ENCODE data around the gene UGT1A5.

Gene UGT1A5

DNA sequence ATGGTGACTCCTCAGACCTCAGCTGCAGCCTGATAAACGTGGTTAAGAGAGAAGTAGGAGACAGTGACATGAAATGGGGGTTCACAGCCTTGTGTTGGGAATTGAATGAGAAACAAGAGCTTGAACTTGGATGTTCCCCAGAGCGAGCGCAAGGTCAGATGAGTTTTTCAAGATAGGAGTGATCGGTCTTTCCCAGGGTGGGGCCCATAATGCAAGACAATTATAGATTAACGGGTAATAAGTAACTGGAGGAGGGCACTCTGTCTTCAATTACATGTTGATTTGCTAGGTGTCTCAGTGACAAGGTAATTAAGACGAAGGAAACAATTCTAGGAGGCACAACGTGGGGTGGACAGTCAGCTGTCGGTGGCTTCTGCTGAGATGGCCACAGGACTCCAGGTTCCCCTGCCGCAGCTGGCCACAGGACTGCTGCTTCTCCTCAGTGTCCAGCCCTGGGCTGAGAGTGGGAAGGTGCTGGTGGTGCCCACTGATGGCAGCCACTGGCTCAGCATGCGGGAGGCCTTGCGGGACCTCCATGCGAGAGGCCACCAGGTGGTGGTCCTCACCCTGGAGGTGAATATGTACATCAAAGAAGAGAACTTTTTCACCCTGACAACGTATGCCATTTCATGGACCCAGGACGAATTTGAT lies at the start of gene UGT1A5:
Gene UGT1A5 (plus strand): TSS at position 297 of the 651 bp plus-strand sequence. CDS start 85 bp downstream, at position 382.
- no peak for DNase-seq

- DNase-seq: no peak
Observed at GRCh38 chr2:233663911-233664310, 48.8 kb upstream of the UGT1A5 start.

GRCh38 chr2:233668605-233669260 lies 44.0 kb upstream of the UGT1A5 start:
- DNase-seq: no peak

DNA sequence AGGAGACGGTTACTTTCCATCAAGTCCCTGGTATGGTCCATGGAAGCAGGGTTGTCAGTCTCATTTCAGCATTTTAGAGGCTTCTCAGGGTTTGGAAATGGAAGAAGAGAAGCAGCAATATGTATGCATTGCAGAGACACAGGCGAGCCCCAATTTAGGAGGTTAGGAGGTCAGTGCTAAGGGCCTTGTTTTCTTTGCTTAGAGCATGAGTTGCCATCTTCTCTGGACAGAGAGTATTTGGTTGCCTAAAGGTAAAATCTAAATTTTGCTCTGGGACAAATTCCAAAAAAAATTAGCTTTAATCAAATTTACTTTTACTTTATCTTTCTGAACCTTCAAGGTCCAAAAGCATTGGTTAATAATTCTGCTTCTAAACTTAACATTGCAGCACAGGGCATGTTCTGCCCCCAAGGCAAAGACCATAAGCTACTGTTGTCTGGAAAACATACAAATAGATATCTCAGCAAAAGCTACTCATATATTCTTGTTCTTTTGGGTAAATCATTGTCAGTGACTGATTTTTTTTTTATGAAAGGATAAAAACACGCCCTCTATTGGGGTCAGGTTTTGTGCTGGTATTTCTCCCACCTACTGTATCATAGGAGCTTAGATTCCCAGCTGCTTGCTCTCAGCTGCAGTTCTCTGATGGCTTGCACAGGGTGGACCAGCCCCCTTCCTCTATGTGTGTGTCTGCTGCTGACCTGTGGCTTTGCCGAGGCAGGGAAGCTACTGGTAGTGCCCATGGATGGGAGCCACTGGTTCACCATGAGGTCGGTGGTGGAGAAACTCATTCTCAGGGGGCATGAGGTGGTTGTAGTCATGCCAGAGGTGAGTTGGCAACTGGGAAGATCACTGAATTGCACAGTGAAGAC lies 41.2 kb upstream of the UGT1A5 start, which contains the start of gene UGT1A9:
Gene UGT1A9 (plus strand): TSS at position 609 of the 872 bp plus-strand sequence. CDS start 37 bp downstream, at position 646.
- no peak for DNase-seq

GRCh38 chr2:233672886-233673285 lies 39.8 kb upstream of the UGT1A5 start:
- DNase-seq: no peak

- DNase-seq: no peak
Observed at GRCh38 chr2:233673896-233674295, 38.8 kb upstream of the UGT1A5 start.

DNA sequence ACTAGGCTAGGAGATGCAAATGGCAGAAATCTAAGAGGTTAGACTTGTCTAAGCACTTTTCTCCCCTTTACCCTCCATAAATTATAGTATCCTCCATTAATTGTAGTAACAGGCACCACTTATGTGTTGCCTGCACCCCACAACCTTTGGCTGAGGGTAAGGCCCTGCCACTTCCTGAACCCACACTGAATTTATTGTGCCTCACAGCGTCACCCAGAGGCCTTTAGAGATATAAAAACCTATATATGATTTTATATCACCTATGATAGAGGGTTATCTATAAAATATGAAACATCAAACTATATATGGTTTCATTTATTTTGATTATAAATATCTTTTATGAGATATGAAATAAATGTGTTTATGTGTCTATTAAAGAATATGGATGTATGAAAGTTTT lies 38.4 kb upstream of the UGT1A5 start:
- DNase-seq: no peak

DNA sequence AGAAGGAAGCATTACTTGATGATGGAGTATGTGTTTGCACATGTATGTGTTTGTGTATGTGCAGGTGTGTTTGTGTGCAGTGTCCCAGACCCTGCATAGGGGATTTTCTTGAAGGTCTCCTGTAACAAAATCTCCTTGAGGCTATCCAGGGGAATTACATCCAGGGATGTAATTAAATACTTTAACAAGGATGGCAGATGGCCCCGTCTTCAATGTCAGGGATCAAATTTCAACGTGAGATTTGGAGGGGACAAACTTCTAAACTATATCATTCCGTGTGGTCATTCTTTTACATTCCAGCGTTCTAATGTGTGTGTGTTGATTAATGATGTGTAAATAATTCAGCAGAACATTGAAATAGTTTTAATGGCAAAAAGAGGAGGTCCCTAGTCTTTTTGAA lies 37.7 kb upstream of the UGT1A5 start:
- DNase-seq: no peak

GRCh38 chr2:233676046-233676445 lies 36.7 kb upstream of the UGT1A5 start:
- no peak for DNase-seq

DNA sequence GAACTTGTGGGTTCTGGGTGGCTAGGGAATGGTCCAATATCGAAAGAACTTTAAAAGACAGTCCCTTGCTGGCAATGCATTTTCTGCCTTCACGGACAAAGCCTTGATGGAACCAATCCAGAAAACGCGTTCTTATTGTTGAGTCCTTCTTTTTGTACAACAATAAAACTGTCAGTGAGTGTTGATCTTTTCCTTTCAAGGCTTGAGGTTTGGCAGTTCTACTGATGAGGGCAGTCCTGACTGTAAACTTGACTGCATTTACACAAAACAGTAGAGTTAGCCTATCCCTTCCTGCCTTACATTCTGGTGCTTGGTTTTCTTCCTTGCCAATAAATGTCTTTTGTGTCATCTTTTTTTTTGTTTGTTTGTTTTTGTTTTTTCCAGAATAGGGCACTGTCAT lies 33.5 kb upstream of the UGT1A5 start:
- DNase-seq: no peak

GRCh38 chr2:233680361-233681045 lies 32.2 kb upstream of the UGT1A5 start:
- no peak for DNase-seq

- DNase-seq: no peak
Observed at GRCh38 chr2:233681521-233682099, 31.1 kb upstream of the UGT1A5 start, which contains the start of gene UGT1A7. TSS of gene UGT1A7 (plus strand) at chr2:233681901. CDS start at chr2:233681938, 37 bp downstream.

DNA sequence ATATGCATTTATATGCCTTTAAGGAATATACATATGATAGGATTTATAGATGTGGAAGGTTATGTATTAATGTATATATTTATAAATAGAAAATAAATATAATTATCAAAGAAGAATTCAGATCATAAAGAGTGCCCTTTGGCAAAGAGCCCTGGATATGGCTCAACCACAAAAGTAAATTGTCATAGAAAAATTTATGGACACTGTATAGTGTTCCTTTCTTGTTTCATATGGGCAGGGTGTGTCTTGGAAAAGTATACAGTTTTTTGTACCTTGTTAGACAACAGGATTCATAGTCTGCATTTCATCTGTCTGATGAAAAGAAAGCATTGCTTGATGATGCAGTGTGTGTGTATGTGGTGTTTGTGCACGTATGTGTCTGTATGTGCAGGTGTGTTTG lies 28.1 kb upstream of the UGT1A5 start:
- DNase-seq: no peak

GRCh38 chr2:233686928-233687327 lies 25.8 kb upstream of the UGT1A5 start:
- DNase-seq: no peak

DNA sequence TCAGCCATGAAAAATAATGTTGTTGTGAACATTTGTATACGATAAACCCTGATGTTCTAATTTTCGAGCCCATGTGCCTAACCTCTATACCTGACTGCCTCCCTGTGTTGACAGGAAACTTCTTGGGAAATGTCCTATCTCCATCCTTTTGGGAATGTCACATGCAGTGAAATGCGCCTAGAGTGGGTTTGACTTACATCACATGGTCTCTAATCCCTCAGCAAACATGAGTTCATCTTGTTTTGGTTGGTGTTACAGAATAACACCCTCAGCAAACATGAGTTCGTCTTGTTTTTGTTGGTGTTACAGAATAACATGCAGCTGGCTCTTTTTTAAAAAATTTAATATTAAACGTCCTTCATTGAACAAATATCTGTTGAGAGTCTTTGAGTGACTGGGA lies 24.4 kb upstream of the UGT1A5 start:
- no peak for DNase-seq

- DNase-seq: no peak
Observed at GRCh38 chr2:233689031-233689430, 23.7 kb upstream of the UGT1A5 start.

DNA sequence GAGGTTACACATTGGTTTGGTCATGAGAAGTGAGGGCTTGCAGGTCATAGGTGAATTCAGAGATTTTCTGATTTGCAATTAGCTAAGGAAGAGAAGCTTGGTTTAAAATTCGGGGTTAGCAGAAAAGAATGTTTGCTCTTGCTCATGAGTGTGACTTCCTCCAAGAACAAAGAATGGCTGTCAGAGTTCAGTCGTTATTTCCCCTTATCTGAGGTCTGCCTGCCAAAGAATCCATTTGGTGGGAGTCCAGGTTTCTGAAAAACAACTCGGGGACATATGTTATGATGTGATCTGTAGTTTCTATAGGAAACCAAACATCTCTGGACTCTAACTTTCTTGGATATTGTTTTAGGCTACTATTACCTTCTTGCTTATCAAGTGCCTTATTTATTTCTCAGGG lies 23.2 kb upstream of the UGT1A5 start:
- DNase-seq: no peak

GRCh38 chr2:233690444-233690843 lies 22.3 kb upstream of the UGT1A5 start:
- no peak for DNase-seq

DNA sequence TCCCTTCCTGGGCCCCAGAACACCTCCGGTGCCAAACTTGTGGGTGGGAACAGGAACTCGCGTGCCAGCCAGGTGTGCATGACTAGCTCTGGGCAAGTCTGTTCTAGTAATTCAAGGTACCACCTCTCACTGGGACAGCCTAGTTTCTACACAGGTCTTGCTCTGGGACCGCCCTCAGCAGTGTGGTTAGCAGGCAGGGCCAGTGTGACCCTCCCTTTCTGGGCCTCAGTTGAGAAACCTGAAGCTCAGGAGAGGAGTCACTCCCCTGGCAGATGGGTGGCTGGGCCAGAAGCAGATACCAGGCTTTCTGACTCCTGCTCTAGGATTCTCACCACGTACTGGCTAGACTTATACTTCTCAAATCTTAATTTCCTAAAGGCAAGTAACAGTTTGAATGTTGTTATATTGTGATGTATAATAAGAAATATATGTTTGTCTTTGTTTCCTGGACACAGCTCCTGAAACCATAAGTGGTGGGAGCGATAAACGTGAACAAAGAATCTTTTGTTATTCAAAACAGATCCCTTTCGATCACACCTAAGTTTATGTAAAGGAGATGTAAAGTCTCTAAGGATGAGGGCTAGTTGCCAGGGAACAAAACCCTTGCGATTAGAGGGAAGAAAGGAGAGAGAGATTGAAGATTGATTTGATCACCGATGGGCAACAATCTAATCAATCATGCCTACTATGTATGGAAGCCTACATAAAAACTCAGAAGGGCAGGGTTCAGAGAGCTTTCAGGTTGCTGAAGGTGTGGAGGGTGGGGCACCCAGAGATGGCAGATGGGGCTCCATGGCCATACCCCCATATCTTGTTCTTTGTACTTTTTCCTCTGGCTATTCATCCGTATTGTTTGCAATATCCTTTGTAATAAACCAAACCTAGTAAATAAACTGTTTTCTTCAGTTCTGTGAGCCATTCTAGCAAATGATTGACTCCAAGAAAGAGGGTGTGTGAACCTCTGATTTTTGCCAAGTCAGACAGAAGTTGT lies 21.0 kb upstream of the UGT1A5 start:
- DNase-seq: no peak

DNA sequence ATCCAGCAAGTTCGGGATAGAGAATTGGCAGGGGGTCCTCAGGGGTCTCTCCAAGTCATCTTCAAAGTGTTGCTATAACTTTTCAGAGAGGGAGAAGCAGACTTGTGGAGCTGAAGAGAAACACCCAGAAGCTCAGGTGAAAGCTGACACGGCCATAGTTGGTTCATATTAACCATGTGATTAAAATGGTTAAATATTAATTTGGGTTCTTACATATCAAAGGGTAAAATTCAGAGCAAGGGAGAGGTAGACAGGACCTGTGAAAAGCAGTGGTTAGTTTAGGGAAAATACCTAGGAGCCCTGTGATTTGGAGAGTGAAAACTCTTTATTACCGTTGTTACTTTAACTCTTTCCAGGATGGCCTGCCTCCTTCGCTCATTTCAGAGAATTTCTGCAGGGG lies 20.1 kb upstream of the UGT1A5 start, which contains the start of gene UGT1A6:
Gene UGT1A6 (plus strand): TSS at position 243 of the 400 bp plus-strand sequence. CDS start 115 bp downstream, at position 358.
- DNase-seq: no peak

DNA sequence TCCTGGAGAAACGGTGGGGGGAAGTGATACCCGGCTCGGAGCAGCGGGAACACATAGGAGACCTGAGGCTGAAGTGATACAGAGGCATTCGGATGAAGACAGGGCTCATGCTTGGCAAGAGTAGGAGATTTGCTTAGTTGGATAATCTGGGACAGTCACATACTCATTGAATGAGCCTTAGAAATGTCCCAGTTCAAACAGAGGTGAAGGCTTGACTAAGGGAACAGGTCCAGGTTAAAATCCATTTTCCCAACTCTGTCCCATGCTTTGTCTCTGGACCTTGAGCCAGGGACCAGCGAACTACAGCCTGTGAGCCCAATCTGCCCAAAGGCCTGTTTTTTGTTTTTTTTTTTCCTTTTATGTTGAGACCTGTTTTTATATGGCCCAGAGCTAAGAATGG lies 18.7 kb upstream of the UGT1A5 start:
- DNase-seq: no peak

Measured in CD4-positive, alpha-beta T cell treated with Interleukin-1 beta for 1 hour (primary cell).